Panc1 (cell line): Measurements from ENCODE around the gene FAM174B. TPM values are rescaled to one million over a fixed set of nuclear protein-coding genes. Genes with fewer than 3 reads are reported as not detected.

ENCODE experiments used
- ATAC-seq: fragments of 200-7000 bp; cut with Tn5 transposase; 2 replicates; pipeline ENCODE4 v1.9.1; 2020; ENCODE audit warnings: mild to moderate bottlenecking, moderate library complexity
- BruUV-seq: library from RNA; stranded (reverse); fragments of 400-500 nt; replicated peaks from 2 replicates; lab custom pipeline; 2021; lab: Mats Ljungman, UMichigan
- CTCF ChIA-PET: fragments of 300-600 bp; sonication (Branson Sonifier 250); formaldehyde crosslinking; loops from one replicate; lab custom pipeline; 2022; ENCODE audit warnings: antibody characterized with exemption; lab: Charles Lee
- POLR2A ChIA-PET: fragments of 300-600 bp; sonication (Branson Sonifier 250); formaldehyde crosslinking; loops from one replicate; lab custom pipeline; 2022; ENCODE audit warnings: antibody characterized with exemption; lab: Charles Lee
- DNase-seq: peaks from one replicate; pipeline ENCODE4 v3.0.0-alpha.2; 2010; ENCODE audit warnings: low read depth, low spot score
- H3K27ac ChIP-seq: 2 replicates; pipeline ENCODE4 v1.5.1; 2011; ENCODE audit warnings: mild to moderate bottlenecking, low read length, inconsistent platforms
- H3K27me3 ChIP-seq: fragments of 200-500 bp; sonication (Bioruptor generic); 2 replicates; pipeline ENCODE4 v1.6.0; 2014; ENCODE audit warnings: low read length, inconsistent platforms; ENCODE audit not compliant: control insufficient read depth, insufficient read depth
- H3K36me3 ChIP-seq: fragments of 200-500 bp; sonication (Bioruptor generic); 2 replicates; pipeline ENCODE4 v1.5.1; 2014; ENCODE audit warnings: inconsistent platforms, mild to moderate bottlenecking, low read length, moderate library complexity; ENCODE audit not compliant: control insufficient read depth, insufficient read depth
- H3K4me1 ChIP-seq: 2 replicates; pipeline ENCODE4 v1.5.1; 2011; ENCODE audit warnings: inconsistent platforms, mild to moderate bottlenecking, low read length, moderate library complexity; ENCODE audit not compliant: control insufficient read depth, insufficient read depth
- H3K4me3 ChIP-seq, 2 experiments: 2 replicates each; pipeline ENCODE4 v1.5.1; 2011 to 2012; ENCODE audit warnings: low read depth in 2 of 2, low read length in 2 of 2, mild to moderate bottlenecking in 2 of 2, inconsistent platforms in 1 of 2, moderate library complexity in 1 of 2
- H3K9me3 ChIP-seq: fragments of 200-500 bp; sonication (Bioruptor generic); 2 replicates; pipeline ENCODE4 v1.5.1; 2014; ENCODE audit warnings: low read depth, mild to moderate bottlenecking, inconsistent platforms, low read length, moderate library complexity; ENCODE audit not compliant: control insufficient read depth, insufficient read depth
- CTCF ChIP-seq: fragments of 450-650 bp; IDR thresholded peaks from 2 replicates; pipeline ENCODE4 v1.5.1; 2017; ENCODE audit warnings: mild to moderate bottlenecking
- POLR2AphosphoS5 ChIP-seq: IDR thresholded peaks from 2 replicates; pipeline ENCODE4 v1.6.1; 2012; ENCODE audit warnings: mild to moderate bottlenecking, low read depth, low read length, moderate library complexity
- REST ChIP-seq, 2 experiments: IDR thresholded peaks; 2 replicates each; pipeline ENCODE4 v1.6.1; 2011 to 2012; ENCODE audit warnings: low read depth in 2 of 2, control low read depth in 1 of 2, low read length in 1 of 2, mild to moderate bottlenecking in 1 of 2, moderate library complexity in 1 of 2; ENCODE audit not compliant: insufficient read depth in 1 of 2
- SIN3A ChIP-seq: IDR thresholded peaks from 2 replicates; pipeline ENCODE4 v1.6.1; 2012; ENCODE audit warnings: low read depth, mild to moderate bottlenecking, low read length, moderate library complexity, borderline replicate concordance; ENCODE audit not compliant: insufficient read depth
- TCF7L2 ChIP-seq: IDR thresholded peaks from 2 replicates; pipeline ENCODE4 v1.6.1; 2011; ENCODE audit warnings: mild to moderate bottlenecking, low read depth, low read length, inconsistent platforms
- in situ Hi-C: cut with HindIII; loops from 2 replicates; pipeline ENCODE4 v1.10.0; 2016; ENCODE audit warnings: low sequenced_read_pairs, low pct_unique_long_range_greater_than_20kb
- intact Hi-C: fragments of 100-400 bp; cut with micrococcal nuclease; formaldehyde crosslinking; loops from one replicate; pipeline ENCODE4 v1.10.0; 2022; ENCODE audit not compliant: unreplicated experiment
- total RNA-seq: library from RNA; stranded (reverse); gene quantifications from one replicate; pipeline ENCODE4 v1.2.1, GENCODE V29; 2021; ENCODE audit not compliant: unreplicated experiment

Gene FAM174B
- total RNA-seq, 1 experiment from 2014 or later: 30.7 TPM

GRCh38 chr15:92582206-92582605 lies 73.4 kb downstream of the FAM174B start:
- CTCF ChIA-PET: no interaction called here
- Histone ChIP-seq H3K27ac (no peak overlapping the region), H3K36me3 (no peaks in the 10 kb centered on the region), H3K27me3 (no peaks in the 10 kb centered on the region; the same call in 1 of the 2 replicates), H3K9me3 (no peaks in the 10 kb centered on the region), H3K4me1 (no peaks in the 10 kb centered on the region), H3K4me3 (no peak overlapping the region)
- TF ChIP-seq TCF7L2 (no peak), POLR2AphosphoS5 (no peak), CTCF (no peak), SIN3A (no peak), REST (IDR thresholded peaks at IDR 0.05; ENCODE audit: insufficient read depth in 1 of 2, low read depth in 2 of 2, low read length in 1 of 2) (no peak)
- ATAC-seq (no peak), DNase-seq (no peak)
- POLR2A ChIA-PET: no interaction called here
- no TSS peak for BruUV-seq
- intact Hi-C loops (no loop called here), in situ Hi-C loops (no loop called here)

GRCh38 chr15:92580933-92581445 lies 74.6 kb downstream of the FAM174B start:
- Histone ChIP-seq H3K4me3 (no peak overlapping the region), H3K9me3 (no peaks in the 10 kb centered on the region), H3K36me3 (no peaks in the 10 kb centered on the region), H3K27ac (no peak overlapping the region), H3K4me1 (no peaks in the 10 kb centered on the region), H3K27me3 (no peaks in the 10 kb centered on the region; the same call in 1 of the 2 replicates)
- CTCF ChIA-PET: no interaction called here
- in situ Hi-C loops: no loop called here
- TF ChIP-seq CTCF (no peak), POLR2AphosphoS5 (no peak), SIN3A (no peak), REST (IDR thresholded peaks at IDR 0.05; ENCODE audit: insufficient read depth in 1 of 2, low read depth in 2 of 2, low read length in 1 of 2) (no peak), TCF7L2 (no peak)
- POLR2A ChIA-PET: no interaction called here
- BruUV-seq: no TSS peak
- intact Hi-C loops: no loop called here
- no peak for DNase-seq
- no peak for ATAC-seq
